ENCODE results near the gene GNAO1. TPM values are rescaled to one million over a fixed set of nuclear protein-coding genes. Genes with fewer than 3 reads are reported as not detected.

Gene GNAO1
- total and polyA plus RNA-seq, 9 of the 15 experiments (the other 6 are each of a cell fraction or from before 2014, with no cell fraction given) = 0.07 to 0.42 (median 0.08) TPM; not detected in 5

DNA sequence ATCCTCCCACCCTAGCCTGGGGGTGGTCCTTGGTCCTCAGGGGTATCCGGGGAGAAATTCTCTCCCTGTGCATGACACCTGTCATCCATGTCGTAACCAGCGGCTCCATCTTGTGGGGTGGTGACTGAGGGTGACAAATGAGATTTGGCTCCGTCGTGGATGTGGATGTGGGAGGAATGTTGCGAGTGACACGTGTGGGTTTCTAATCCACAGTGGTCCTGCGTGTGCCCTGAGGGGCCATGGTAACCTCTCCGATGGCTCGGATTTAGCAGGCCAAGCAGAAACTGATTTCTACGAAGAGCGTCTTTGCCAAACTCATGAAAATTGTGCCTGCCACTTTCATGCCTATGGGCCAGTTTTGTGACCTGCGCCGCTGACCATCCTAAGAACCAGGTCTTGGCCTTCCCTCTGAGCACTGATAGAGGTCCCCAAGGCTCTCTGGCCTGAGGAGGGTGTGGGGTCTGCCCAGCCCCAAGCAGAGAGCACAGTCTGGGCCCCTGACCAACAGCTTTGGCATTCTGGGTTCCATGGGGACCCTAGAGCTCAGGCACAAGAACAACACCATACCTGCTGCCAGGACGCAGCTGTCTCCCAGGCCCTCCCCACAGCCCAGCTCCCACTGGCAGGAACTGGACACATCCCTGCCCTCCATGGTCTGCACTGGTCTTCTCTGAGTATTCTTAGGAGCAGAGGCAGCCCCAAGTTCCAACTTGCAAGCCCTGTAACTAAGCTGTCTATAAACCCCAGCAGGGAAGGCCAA, 155.0 kb downstream of the GNAO1 start:
- Histone ChIP-seq H3K27me3 (ENCODE audit: control insufficient read depth in 2 of 2, insufficient read depth in 2 of 2, low read length in 2 of 2) (peaks cover 17 to 72% of the 10 kb centered on the region in 2 experiments; a peak in 4 of 5 replicates), H3K9me1 (ENCODE audit: control insufficient read depth, insufficient read depth, low read length) (no peaks in the 10 kb centered on the region), H3K9ac (ENCODE audit: insufficient read depth in 1 of 2, low read depth in 2 of 2, low read length in 2 of 2) (no peak overlapping the region), H3K4me3 (no peak overlapping the region), H3K36me3 (ENCODE audit: control insufficient read depth, insufficient read depth, low read length) (no peaks in the 10 kb centered on the region), H2AFZ (ENCODE audit: low read depth, low read length) (no peak overlapping the region), H3K4me2 (ENCODE audit: insufficient read depth, low read length) (no peak overlapping the region), H3K4me1 (replicated peaks in 1 of 2; ENCODE audit: control insufficient read depth in 2 of 2, insufficient read depth in 2 of 2, low read length in 2 of 2) (peaks cover 5 to 33% of the 10 kb centered on the region in 2 experiments; a peak in 2 of 5 replicates), H3K27ac (ENCODE audit: extremely low read depth, low read depth, low read length) (no peak overlapping the region), H4K20me1 (replicated peaks; ENCODE audit: control insufficient read depth, insufficient read depth, low read length) (peaks cover 29% of the 10 kb centered on the region), H3K79me2 (ENCODE audit: control insufficient read depth, insufficient read depth, low read length) (no peaks in the 10 kb centered on the region), H3K9me3 (replicated peaks; ENCODE audit: control insufficient read depth, insufficient read depth, low read depth, low read length) (no peaks in the 10 kb centered on the region)
- BruUV-seq (replicated peaks) = no TSS peak
- no peak for FAIRE-seq
- POLR2A ChIA-PET = interaction anchor here (0.5 to 0.6 kb wide), 3 partner anchors 10 to 63 kb away, joined by 3 to 6 read pairs (median 3); no protein-coding TSS in a partner anchor
- intact Hi-C loops (cut with micrococcal nuclease) = no loop called here
- DNase-seq (ENCODE audit: extremely low read depth in 1 of 4, low spot score in 3 of 4) = no peak
- TF ChIP-seq, protein P1, sequence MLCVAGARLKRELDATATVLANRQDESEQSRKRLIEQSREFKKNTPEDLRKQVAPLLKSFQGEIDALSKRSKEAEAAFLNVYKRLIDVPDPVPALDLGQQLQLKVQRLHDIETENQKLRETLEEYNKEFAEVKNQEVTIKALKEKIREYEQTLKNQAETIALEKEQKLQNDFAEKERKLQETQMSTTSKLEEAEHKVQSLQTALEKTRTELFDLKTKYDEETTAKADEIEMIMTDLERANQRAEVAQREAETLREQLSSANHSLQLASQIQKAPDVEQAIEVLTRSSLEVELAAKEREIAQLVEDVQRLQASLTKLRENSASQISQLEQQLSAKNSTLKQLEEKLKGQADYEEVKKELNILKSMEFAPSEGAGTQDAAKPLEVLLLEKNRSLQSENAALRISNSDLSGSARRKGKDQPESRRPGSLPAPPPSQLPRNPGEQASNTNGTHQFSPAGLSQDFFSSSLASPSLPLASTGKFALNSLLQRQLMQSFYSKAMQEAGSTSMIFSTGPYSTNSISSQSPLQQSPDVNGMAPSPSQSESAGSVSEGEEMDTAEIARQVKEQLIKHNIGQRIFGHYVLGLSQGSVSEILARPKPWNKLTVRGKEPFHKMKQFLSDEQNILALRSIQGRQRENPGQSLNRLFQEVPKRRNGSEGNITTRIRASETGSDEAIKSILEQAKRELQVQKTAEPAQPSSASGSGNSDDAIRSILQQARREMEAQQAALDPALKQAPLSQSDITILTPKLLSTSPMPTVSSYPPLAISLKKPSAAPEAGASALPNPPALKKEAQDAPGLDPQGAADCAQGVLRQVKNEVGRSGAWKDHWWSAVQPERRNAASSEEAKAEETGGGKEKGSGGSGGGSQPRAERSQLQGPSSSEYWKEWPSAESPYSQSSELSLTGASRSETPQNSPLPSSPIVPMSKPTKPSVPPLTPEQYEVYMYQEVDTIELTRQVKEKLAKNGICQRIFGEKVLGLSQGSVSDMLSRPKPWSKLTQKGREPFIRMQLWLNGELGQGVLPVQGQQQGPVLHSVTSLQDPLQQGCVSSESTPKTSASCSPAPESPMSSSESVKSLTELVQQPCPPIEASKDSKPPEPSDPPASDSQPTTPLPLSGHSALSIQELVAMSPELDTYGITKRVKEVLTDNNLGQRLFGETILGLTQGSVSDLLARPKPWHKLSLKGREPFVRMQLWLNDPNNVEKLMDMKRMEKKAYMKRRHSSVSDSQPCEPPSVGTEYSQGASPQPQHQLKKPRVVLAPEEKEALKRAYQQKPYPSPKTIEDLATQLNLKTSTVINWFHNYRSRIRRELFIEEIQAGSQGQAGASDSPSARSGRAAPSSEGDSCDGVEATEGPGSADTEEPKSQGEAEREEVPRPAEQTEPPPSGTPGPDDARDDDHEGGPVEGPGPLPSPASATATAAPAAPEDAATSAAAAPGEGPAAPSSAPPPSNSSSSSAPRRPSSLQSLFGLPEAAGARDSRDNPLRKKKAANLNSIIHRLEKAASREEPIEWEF (CRISPR knock-in tag; IDR thresholded peaks at IDR 0.05) = no peak
- TF ChIP-seq, protein P2, sequence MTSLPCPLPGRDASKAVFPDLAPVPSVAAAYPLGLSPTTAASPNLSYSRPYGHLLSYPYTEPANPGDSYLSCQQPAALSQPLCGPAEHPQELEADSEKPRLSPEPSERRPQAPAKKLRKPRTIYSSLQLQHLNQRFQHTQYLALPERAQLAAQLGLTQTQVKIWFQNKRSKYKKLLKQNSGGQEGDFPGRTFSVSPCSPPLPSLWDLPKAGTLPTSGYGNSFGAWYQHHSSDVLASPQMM (CRISPR knock-in tag; IDR thresholded peaks at IDR 0.05) = no peak
- no peak for TF ChIP-seq ZNF785 (CRISPR knock-in tag; IDR thresholded peaks at IDR 0.05)
- no peak for TF ChIP-seq TAF9B (IDR thresholded peaks at IDR 0.05; ENCODE audit: partially characterized antibody)
- TF ChIP-seq ZBED1 (IDR thresholded peaks at IDR 0.05) = no peak
- TF ChIP-seq DACH1 (IDR thresholded peaks at IDR 0.05; ENCODE audit: partially characterized antibody) = no peak
- TF ChIP-seq, protein P3, sequence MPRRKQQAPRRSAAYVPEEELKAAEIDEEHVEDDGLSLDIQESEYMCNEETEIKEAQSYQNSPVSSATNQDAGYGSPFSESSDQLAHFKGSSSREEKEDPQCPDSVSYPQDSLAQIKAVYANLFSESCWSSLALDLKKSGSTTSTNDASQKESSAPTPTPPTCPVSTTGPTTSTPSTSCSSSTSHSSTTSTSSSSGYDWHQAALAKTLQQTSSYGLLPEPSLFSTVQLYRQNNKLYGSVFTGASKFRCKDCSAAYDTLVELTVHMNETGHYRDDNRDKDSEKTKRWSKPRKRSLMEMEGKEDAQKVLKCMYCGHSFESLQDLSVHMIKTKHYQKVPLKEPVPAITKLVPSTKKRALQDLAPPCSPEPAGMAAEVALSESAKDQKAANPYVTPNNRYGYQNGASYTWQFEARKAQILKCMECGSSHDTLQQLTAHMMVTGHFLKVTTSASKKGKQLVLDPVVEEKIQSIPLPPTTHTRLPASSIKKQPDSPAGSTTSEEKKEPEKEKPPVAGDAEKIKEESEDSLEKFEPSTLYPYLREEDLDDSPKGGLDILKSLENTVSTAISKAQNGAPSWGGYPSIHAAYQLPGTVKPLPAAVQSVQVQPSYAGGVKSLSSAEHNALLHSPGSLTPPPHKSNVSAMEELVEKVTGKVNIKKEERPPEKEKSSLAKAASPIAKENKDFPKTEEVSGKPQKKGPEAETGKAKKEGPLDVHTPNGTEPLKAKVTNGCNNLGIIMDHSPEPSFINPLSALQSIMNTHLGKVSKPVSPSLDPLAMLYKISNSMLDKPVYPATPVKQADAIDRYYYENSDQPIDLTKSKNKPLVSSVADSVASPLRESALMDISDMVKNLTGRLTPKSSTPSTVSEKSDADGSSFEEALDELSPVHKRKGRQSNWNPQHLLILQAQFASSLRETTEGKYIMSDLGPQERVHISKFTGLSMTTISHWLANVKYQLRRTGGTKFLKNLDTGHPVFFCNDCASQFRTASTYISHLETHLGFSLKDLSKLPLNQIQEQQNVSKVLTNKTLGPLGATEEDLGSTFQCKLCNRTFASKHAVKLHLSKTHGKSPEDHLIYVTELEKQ (CRISPR knock-in tag; IDR thresholded peaks at IDR 0.05) = no peak
- TF ChIP-seq SMC3 (conservative IDR thresholded peaks at IDR 0.05; ENCODE audit: insufficient read depth, low read depth, low read length) = no peak
- no peak for TF ChIP-seq ZNF75A (CRISPR knock-in tag; IDR thresholded peaks at IDR 0.05)
- TF ChIP-seq SP2 (IDR thresholded peaks at IDR 0.05; ENCODE audit: extremely low read depth, low read depth, low read length, poor library complexity, severe bottlenecking) = no peak
- TF ChIP-seq ZNF384 (IDR thresholded peaks at IDR 0.05; ENCODE audit: low read depth, low read length) = no peak
- no peak for TF ChIP-seq ZKSCAN1 (IDR thresholded peaks at IDR 0.05; ENCODE audit: low read depth, low read length)
- no peak for TF ChIP-seq L3MBTL2 (IDR thresholded peaks at IDR 0.05)
- no peak for TF ChIP-seq TRIM28 (IDR thresholded peaks at IDR 0.05)
- CTCF ChIA-PET (ENCODE audit: low intra/inter-chr PET ratio) = no interaction called here
- ATAC-seq = no peak
- WGBS (ENCODE audit: insufficient coverage, low coverage, missing lambda C conversion rate) = 19% methylated on average over 15 of the region's 15 CpGs
- in situ Hi-C loops (cut with MboI) = no loop called here
